Naive thymus-derived CD4-positive, alpha-beta T cell (primary cell): ENCODE measurements around the gene PLCL2. TPM values are rescaled to one million over a fixed set of nuclear protein-coding genes. Genes with fewer than 3 reads are reported as not detected.

Experiments
- ATAC-seq: fragments of 150-1000 bp; cut with Tn5 transposase; 2 replicates; pipeline ENCODE4 v1.10.0; 2021; ENCODE audit warnings: mild to moderate bottlenecking, moderate library complexity
- CTCF ChIA-PET: fragments of 350-600 bp; sonication (Branson Sonifier 250); formaldehyde crosslinking; loops from one replicate; lab custom pipeline; 2021; ENCODE audit warnings: antibody characterized with exemption; lab: Charles Lee
- POLR2A ChIA-PET: fragments of 350-600 bp; sonication (Branson Sonifier 250); formaldehyde crosslinking; loops from one replicate; lab custom pipeline; 2021; ENCODE audit warnings: antibody characterized with exemption, inconsistent platforms; lab: Charles Lee
- DNase-seq, 9 donors: peaks; one replicate each; pipeline versions ENCODE4 v3.0.0 to v3.0.0-alpha.2; 2020 to 2022; ENCODE audit warnings: mixed read lengths in 1 of 9
- H3K27ac ChIP-seq: one replicate; pipeline ENCODE4 v1.7.0; 2013; ENCODE audit warnings: mild to moderate bottlenecking, low read depth, low read length, moderate library complexity
- H3K27me3 ChIP-seq, 2 donors: one replicate each; pipeline ENCODE4 v1.7.0; 2013; ENCODE audit warnings: low read length in 2 of 2, mild to moderate bottlenecking in 2 of 2, moderate library complexity in 2 of 2; ENCODE audit not compliant: control insufficient read depth in 2 of 2, insufficient read depth in 2 of 2
- H3K36me3 ChIP-seq, 3 experiments: 1 replicate in 2 of 3; 2 replicates in 1 of 3; pipeline ENCODE4 v1.7.0; 2013; ENCODE audit warnings: low read length in 3 of 3, mild to moderate bottlenecking in 3 of 3, moderate library complexity in 1 of 3; ENCODE audit not compliant: insufficient read depth in 3 of 3, control insufficient read depth in 2 of 3
- H3K4me1 ChIP-seq, 2 donors: one replicate each; pipeline ENCODE4 v1.7.0; 2013; ENCODE audit warnings: low read length in 2 of 2, mild to moderate bottlenecking in 2 of 2, moderate library complexity in 1 of 2; ENCODE audit not compliant: control insufficient read depth in 2 of 2, insufficient read depth in 2 of 2
- H3K4me3 ChIP-seq: 2 replicates; pipeline ENCODE4 v1.7.0; 2013; ENCODE audit warnings: mild to moderate bottlenecking, low read length
- H3K9me3 ChIP-seq, 3 experiments: 1 replicate in 2 of 3; 2 replicates in 1 of 3; pipeline ENCODE4 v1.7.0; 2013; ENCODE audit warnings: low read length in 3 of 3; ENCODE audit not compliant: control insufficient read depth in 2 of 3
- H3K27ac Mint-ChIP-seq, 9 donors: one replicate each; pipeline ENCODE4 v1.8.0; 2020 to 2022; ENCODE audit warnings: mixed read lengths in 9 of 9, mild to moderate bottlenecking in 8 of 9, moderate library complexity in 5 of 9, inconsistent platforms in 2 of 9
- H3K27me3 Mint-ChIP-seq, 5 donors: one replicate each; pipeline ENCODE4 v1.8.0; 2021 to 2022; ENCODE audit warnings: mixed read lengths in 5 of 5, mild to moderate bottlenecking in 1 of 5
- H3K36me3 Mint-ChIP-seq, 5 donors: one replicate each; pipeline ENCODE4 v1.8.0; 2020 to 2022; ENCODE audit warnings: mixed read lengths in 5 of 5, mild to moderate bottlenecking in 3 of 5, inconsistent platforms in 1 of 5
- H3K4me1 Mint-ChIP-seq, 7 donors: one replicate each; pipeline ENCODE4 v1.8.0; 2020 to 2022; ENCODE audit warnings: mixed read lengths in 7 of 7, mild to moderate bottlenecking in 3 of 7, inconsistent platforms in 1 of 7
- H3K4me3 Mint-ChIP-seq, 10 donors: one replicate each; pipeline ENCODE4 v1.8.0; 2020 to 2022; ENCODE audit warnings: mild to moderate bottlenecking in 10 of 10, mixed read lengths in 10 of 10, moderate library complexity in 6 of 10, inconsistent platforms in 2 of 10
- H3K9me3 Mint-ChIP-seq, 11 donors: one replicate each; pipeline ENCODE4 v1.8.0; 2020 to 2022; ENCODE audit warnings: mixed read lengths in 11 of 11, mild to moderate bottlenecking in 4 of 11, inconsistent platforms in 1 of 11, moderate library complexity in 1 of 11
- intact Hi-C, 2 donors: fragments of 100-400 bp; cut with micrococcal nuclease; formaldehyde crosslinking; loops; one replicate each; pipeline ENCODE4 v1.15.1; 2023
- polyA plus RNA-seq, 2 donors: library from polyadenylated mRNA; unstranded; fragments of 300-500 nt; fragmentation: Illumina TruSeq; gene quantifications; one replicate each; pipeline ENCODE4 v1.2.3, GENCODE V29; 2021
- total RNA-seq, 6 experiments: library from RNA in 5 of 6; stranded (reverse) in 5 of 6; gene quantifications; 1 replicate in 5 of 6; 2 replicates in 1 of 6; pipeline ENCODE4 v1.2.3 and lab custom pipeline; 2021 to 2026

Gene PLCL2
- total and polyA plus RNA-seq, 7 experiments from 2014 or later, result 48.9 to 90.8 (median 64.1) TPM

DNA sequence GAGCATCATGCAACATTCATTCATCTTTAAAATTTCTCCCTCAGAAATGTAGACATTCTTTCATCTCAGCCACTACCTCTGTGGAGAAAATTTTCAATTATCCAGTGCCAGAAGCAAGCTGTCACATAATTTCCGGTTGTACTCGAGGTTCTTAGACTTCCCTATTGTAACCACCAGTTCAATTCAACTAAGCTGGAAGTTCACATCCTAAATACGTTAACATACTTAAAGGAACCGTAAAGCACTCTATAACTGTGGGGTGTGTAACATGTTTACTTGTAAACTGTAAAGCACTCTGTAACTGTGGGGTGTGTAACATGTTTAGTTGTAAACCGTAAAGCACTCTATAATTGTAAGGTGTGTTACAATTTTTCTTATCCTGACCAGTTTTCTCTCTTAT, 150.3 kb downstream of the PLCL2 start:
- Histone ChIP-seq H3K4me3 (no peak overlapping the region), H3K36me3 (no peaks in the 10 kb centered on the region), H3K9me3 (no peaks in the 10 kb centered on the region), H3K27me3 (no peaks in the 10 kb centered on the region), H3K4me1 (peaks cover 7 to 16% of the 10 kb centered on the region in 2 donors), H3K27ac (no peak overlapping the region)
- no peak for DNase-seq
- Mint-ChIP-seq H3K4me3 (peak overlapping the region in 3 of 10 donors; percentile 3 to 51 (median 10)), H3K9me3 (peaks cover 0 to 2% (median 0%) of the 10 kb centered on the region in 11 donors), H3K36me3 (peaks cover 0 to 26% (median 19%) of the 10 kb centered on the region in 5 donors), H3K27ac (peak overlapping the region in 4 of 9 donors; percentile 2 to 39 (median 33)), H3K4me1 (peaks cover 46 to 81% (median 63%) of the 10 kb centered on the region in 7 donors), H3K27me3 (no peaks in the 10 kb centered on the region)
- POLR2A ChIA-PET, result no interaction called here
- intact Hi-C loops, result no loop called here
- CTCF ChIA-PET, result no interaction called here
- no peak for ATAC-seq

DNA sequence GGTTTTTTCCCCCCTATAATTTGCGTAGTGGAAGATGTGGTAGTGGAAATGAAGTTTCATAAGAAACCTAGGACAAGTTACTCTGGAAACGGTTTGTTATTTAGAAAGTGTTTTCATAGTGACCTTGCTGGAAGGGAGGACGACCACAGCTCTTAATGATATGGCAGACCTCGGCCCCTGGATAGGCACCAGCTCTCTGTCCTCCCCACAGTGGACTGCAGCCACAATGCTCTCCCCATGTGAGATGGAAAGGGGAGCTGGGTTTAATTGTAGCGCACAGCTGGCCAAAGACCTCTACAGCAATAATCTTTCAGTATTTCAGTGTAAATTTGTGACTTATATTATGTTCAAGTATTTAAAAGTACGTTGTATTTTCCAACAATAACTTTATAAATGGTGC, 151.2 kb downstream of the PLCL2 start:
- H3K36me3 ChIP-seq, result no peaks in the 10 kb centered on the region
- Mint-ChIP-seq H3K4me3 (no peak overlapping the region), H3K36me3 (peaks cover 0 to 30% (median 22%) of the 10 kb centered on the region in 5 donors), H3K4me1 (peaks cover 43 to 76% (median 60%) of the 10 kb centered on the region in 7 donors), H3K27ac (no peak overlapping the region), H3K9me3 (peaks cover 0 to 2% (median 0%) of the 10 kb centered on the region in 11 donors), H3K27me3 (no peaks in the 10 kb centered on the region)
- H3K9me3 ChIP-seq, result no peaks in the 10 kb centered on the region
- no peak overlapping the region for H3K4me3 ChIP-seq
- ChIA-PET POLR2A (no interaction called here), CTCF (no interaction called here)
- intact Hi-C loops, result no loop called here
- H3K27ac ChIP-seq, result no peak overlapping the region
- peaks cover 7 to 10% of the 10 kb centered on the region in 2 donors for H3K4me1 ChIP-seq
- no peaks in the 10 kb centered on the region for H3K27me3 ChIP-seq
- ATAC-seq (no peak), DNase-seq (no peak)

DNA sequence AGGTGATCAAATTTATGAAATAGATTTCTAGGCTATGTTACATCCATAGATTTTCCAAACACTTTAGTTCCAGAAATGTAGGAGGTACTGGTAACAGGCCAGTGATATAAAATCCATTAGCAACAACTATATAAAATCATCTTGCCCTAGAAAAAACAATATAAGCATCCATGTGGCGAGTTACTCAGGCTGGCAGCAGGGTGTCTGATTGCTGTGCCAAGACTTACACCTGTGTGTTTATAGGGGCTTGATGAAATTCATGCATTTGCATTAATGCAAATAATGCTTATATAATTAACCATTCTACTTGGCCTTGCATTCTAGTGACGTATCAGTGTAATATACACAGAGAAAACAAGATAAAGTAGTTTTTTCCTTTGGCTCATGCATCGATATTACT, 153.4 kb downstream of the PLCL2 start:
- ChIA-PET CTCF (no interaction called here), POLR2A (no interaction called here)
- no peak overlapping the region for H3K27ac ChIP-seq
- intact Hi-C loops, result no loop called here
- H3K4me1 ChIP-seq, result peaks cover 0 to 7% of the 10 kb centered on the region in 2 donors
- H3K4me3 ChIP-seq, result no peak overlapping the region
- H3K9me3 ChIP-seq, result no peaks in the 10 kb centered on the region
- Mint-ChIP-seq H3K27me3 (no peaks in the 10 kb centered on the region), H3K4me3 (no peak overlapping the region), H3K36me3 (peaks cover 0 to 39% (median 27%) of the 10 kb centered on the region in 5 donors), H3K9me3 (peaks cover 0 to 2% (median 0%) of the 10 kb centered on the region in 11 donors), H3K4me1 (peaks cover 28 to 59% (median 47%) of the 10 kb centered on the region in 7 donors), H3K27ac (no peak overlapping the region)
- DNase-seq (no peak), ATAC-seq (no peak)
- no peaks in the 10 kb centered on the region for H3K27me3 ChIP-seq
- no peaks in the 10 kb centered on the region for H3K36me3 ChIP-seq

DNA sequence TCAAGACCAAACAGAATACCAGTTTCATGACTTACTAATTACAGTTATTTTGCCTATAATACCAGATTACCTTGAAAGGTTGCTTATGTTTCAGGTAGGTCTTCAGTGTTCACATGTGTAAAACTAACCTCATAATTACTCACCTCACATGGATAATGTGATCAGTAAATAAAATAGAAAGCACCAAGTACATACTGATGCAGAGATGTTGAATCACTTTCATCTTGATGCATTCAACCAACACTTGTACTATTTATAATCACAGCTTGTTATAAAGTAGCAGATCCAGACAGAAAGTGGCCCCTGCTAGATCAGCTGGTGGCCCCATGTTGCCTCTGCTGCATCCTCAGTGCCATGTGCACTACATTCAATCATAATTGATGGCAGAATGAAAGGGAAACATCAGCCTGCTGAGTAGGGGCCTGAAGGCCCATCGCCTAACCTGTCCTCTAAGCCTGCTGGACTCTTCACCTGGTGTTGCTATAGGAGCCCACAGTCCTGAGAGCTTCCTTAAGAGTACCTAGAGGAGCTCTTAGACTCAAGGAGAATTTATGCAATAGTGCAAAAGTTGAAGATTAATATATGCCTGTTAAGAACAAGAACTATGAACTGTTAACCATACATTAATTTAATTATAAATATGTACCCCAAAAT, 154.3 kb downstream of the PLCL2 start:
- intact Hi-C loops, result no loop called here
- Mint-ChIP-seq H3K27me3 (no peaks in the 10 kb centered on the region), H3K36me3 (peaks cover 5 to 44% (median 28%) of the 10 kb centered on the region in 5 donors), H3K9me3 (no peaks in the 10 kb centered on the region), H3K4me3 (no peak overlapping the region), H3K27ac (peak overlapping the region in 3 of 9 donors; percentile 2 to 57 (median 56)), H3K4me1 (peaks cover 27 to 51% (median 42%) of the 10 kb centered on the region in 7 donors)
- H3K27me3 ChIP-seq, result no peaks in the 10 kb centered on the region
- POLR2A ChIA-PET, result interaction anchor here (0.6 to 1.1 kb wide), 3 partner anchors 16 to 1132 kb away, joined by 3 read pairs; no protein-coding TSS in a partner anchor
- no peak overlapping the region for H3K4me3 ChIP-seq
- CTCF ChIA-PET, result interaction anchor here (0.7 kb wide), 1 partner anchor 11 kb away, joined by 3 read pairs; no protein-coding TSS in a partner anchor
- H3K9me3 ChIP-seq, result no peaks in the 10 kb centered on the region
- ATAC-seq, result no peak
- peaks cover 0 to 4% (median 0%) of the 10 kb centered on the region in 3 experiments for H3K36me3 ChIP-seq
- peaks cover 0 to 7% of the 10 kb centered on the region in 2 donors for H3K4me1 ChIP-seq
- no peak for DNase-seq
- no peak overlapping the region for H3K27ac ChIP-seq

DNA sequence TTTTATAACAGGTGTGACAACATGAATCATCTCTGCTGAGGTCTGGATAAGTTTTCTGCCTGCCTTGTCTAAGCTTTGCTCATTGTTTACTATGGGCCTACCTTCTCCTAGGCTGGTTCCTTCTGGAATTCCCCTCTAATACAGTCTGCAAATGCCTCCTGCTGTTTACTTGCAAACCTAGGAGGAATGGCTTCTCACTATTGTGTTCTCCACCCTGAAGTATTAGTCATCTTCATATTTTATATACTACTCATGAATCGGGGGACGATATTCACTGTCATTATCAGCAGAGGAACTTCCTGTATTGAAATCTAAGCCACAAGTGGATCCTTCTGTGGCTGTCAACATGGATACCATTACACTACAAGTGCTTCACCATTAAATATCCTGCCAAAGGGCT, 154.8 kb downstream of the PLCL2 start:
- intact Hi-C loops, result no loop called here
- no peaks in the 10 kb centered on the region for H3K9me3 Mint-ChIP-seq
- H3K4me3 Mint-ChIP-seq, result no peak overlapping the region
- ATAC-seq, result peak; percentile 45
- ChIA-PET CTCF (no interaction called here), POLR2A (interaction anchor here (0.6 to 1.1 kb wide), 3 partner anchors 17 to 1131 kb away, joined by 3 read pairs; no protein-coding TSS in a partner anchor)
- no peaks in the 10 kb centered on the region for H3K9me3 ChIP-seq
- H3K4me1 Mint-ChIP-seq, result peaks cover 26 to 47% (median 39%) of the 10 kb centered on the region in 7 donors
- no peak for DNase-seq
- H3K36me3 Mint-ChIP-seq, result peaks cover 5 to 48% (median 31%) of the 10 kb centered on the region in 5 donors
- H3K4me1 ChIP-seq, result peaks cover 0 to 7% of the 10 kb centered on the region in 2 donors
- no peaks in the 10 kb centered on the region for H3K27me3 Mint-ChIP-seq
- peaks cover 0 to 7% (median 0%) of the 10 kb centered on the region in 3 experiments for H3K36me3 ChIP-seq
- no peak overlapping the region for H3K4me3 ChIP-seq
- H3K27ac Mint-ChIP-seq, result peak overlapping the region in 5 of 9 donors; percentile 2 to 60 (median 56)
- H3K27ac ChIP-seq, result no peak overlapping the region
- no peaks in the 10 kb centered on the region for H3K27me3 ChIP-seq

DNA sequence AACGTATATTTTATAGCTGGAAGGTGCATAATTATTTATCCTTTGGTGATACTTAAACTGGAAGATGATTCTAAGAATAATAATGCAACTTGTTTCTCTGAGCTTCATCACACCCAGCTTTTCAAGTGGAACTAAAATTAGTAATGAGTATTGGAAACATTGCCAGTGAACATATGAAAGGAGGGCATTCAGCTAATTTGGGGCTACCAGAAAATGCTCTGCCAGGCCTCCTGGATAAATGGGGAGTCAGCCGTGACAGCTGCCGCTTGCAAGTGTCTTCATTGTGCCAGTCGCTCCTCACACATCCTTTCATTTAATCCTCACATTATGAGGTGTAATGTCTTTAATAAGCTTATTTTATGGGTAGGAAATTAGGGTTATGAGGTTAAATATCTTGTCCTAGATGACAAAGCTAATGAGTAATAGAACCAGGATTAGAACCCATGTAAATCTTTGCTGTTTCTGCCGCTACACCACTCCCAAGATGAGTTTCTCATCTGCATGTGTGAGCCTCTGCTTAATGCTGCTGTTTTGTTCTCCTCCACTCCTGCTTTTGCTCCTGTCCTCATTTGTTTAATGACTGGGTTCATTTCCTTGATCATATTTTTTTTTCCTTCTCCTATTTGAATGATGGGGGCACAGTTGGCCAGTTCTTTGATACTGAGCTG, 155.7 kb downstream of the PLCL2 start:
- Mint-ChIP-seq H3K9me3 (peaks cover 0 to 3% (median 0%) of the 10 kb centered on the region in 11 donors), H3K4me1 (peaks cover 23 to 41% (median 31%) of the 10 kb centered on the region in 7 donors), H3K4me3 (no peak overlapping the region), H3K36me3 (peaks cover 11 to 48% (median 35%) of the 10 kb centered on the region in 5 donors), H3K27me3 (no peaks in the 10 kb centered on the region), H3K27ac (peak overlapping the region in 2 of 9 donors; percentile 60 to 74)
- no peak for ATAC-seq
- no peaks in the 10 kb centered on the region for H3K27me3 ChIP-seq
- peaks cover 0 to 7% of the 10 kb centered on the region in 2 donors for H3K4me1 ChIP-seq
- peaks cover 0 to 9% (median 0%) of the 10 kb centered on the region in 3 experiments for H3K36me3 ChIP-seq
- ChIA-PET POLR2A (interaction anchor here (0.6 to 1.1 kb wide), 2 partner anchors 18 to 1437 kb away, joined by 3 read pairs; no protein-coding TSS in a partner anchor), CTCF (no interaction called here)
- H3K4me3 ChIP-seq, result no peak overlapping the region
- intact Hi-C loops, result no loop called here
- no peaks in the 10 kb centered on the region for H3K9me3 ChIP-seq
- no peak overlapping the region for H3K27ac ChIP-seq
- DNase-seq, result no peak
